Measurements from ENCODE around the gene TAMALIN.

TAMALIN gene

DNA sequence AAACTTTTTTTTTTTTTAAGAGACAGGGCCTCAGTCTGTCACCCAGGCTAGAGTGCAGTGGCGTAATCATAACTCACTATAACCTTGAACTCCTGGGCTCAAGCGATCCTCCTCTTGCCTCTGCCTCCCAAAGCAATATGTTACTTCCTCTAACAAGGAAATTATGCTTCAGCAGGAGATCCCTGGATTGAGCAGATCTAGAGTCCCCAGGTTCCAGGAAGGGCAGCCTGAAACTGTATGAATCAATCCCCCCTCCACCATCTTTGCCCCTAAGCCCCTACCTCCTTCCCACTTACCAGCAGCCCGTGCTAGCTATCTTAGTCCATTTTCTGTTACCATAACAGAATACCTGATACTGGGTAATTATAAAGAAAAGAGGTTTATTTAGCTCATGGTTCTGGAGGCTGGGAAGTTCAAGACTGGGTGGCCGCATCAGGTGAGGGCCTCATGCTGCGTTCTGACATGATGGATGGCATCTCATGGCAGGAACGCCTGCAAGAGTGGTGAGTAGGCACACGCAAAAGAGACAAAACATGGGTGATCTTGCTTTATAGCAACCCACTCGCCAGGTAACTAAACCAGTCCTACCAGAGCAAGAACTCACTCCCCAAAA is 5.0 kb downstream of the TAMALIN start:
- in situ Hi-C loops (cut with MboI; ENCODE audit: low sequenced_read_pairs) = no loop called here

DNA sequence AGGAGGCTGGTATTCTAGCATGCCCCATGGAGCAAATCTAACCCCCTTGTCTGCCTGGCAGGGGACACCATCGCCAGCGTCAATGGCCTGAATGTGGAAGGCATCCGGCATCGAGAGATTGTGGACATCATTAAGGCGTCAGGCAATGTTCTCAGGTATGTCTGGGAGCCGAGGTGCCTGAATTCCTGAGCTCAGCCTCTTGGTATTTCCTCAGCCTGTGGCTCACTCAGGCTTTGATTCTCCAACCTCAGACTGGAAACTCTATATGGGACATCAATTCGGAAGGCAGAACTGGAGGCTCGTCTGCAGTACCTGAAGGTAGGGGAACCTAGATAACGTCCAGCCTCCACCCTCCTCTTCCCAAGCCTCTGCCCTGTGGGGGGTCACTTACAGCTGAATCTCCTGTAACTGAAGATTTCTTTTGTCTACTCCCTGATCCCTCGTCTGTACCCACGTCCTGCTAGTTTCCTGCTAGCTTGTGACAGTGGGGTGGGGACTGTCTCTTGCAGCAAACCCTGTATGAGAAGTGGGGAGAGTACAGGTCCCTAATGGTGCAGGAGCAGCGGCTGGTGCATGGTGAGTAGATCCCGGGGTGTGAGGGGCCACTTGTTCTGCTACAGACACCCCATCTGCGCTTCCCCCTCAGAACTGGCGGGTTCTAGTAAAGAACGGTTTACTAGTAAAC is 7.0 kb downstream of the TAMALIN start:
- in situ Hi-C loops (cut with MboI; ENCODE audit: low sequenced_read_pairs) = no loop called here

DNA sequence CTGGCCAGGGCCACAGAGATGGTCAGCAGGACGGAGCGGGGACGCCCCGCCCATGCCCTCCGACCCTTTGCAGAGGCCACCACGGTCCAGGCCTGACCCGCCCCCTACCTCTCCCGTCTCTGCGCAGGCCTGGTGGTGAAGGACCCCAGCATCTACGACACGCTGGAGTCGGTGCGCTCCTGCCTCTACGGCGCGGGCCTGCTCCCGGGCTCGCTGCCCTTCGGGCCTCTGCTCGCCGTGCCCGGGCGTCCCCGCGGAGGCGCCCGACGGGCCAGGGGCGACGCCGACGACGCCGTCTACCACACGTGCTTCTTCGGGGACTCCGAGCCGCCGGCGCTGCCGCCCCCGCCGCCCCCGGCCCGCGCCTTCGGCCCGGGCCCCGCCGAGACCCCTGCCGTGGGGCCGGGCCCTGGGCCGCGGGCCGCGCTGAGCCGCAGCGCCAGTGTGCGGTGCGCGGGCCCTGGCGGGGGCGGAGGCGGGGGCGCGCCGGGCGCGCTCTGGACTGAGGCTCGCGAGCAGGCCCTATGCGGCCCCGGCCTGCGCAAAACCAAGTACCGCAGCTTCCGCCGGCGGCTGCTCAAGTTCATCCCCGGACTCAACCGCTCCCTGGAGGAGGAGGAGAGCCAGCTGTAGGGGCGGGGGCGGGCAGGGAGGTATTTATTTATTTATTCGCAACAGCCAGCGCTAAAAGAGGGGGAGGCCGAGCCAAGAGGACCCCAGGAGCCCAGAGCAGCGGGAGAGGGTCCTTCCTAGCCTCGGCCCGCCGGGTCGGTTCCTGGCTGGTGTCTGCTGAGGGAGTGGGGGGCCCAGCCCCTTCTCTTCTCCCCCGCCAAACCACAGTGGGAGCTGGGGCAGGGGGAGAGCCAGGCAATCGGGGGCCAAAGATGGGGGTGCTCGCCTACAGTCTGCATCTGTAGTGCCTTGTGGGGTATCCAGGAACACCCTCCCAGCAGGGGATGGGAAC is 8.1 kb downstream of the TAMALIN start:
- in situ Hi-C loops (cut with MboI; ENCODE audit: low sequenced_read_pairs) = no loop called here

- in situ Hi-C loops (cut with MboI; ENCODE audit: low sequenced_read_pairs) = no loop called here
These were observed 8.8 kb downstream of the TAMALIN start for GRCh38 chr12:52015532-52016041.

DNA sequence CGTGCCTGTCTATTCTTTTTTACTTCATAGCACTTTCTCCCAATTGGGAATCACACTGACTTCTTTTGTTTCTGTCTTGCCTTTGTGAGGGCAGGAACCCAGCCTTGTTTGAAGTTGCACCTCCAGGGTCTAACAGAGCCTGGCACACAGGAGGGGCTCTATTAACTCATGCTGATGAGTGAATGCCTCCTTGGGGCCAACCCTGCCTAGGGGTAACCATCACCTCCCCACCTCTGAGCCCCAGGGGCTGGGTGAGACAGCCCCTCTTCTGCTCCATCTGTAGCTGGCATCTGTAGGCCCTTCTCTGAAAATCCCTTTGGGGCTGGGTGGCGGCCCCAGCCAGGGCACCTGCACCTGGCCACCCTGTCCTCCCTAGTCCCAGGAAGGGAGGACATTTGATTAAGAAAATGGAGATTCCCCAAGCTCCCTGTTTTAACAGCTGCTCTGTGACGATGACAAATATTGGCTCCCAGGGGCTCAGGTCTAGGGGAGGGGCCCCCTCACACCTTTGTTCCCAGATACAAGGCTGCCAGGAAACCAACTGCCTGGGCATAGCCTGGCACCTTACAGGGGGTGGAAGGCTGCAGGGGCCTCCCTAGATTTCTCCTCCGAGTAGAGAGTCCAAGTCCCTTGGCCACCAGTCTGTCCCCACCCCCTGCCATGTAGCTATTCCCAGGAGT is 11.8 kb downstream of the TAMALIN start:
- in situ Hi-C loops (cut with MboI; ENCODE audit: low sequenced_read_pairs) = no loop called here

DNA sequence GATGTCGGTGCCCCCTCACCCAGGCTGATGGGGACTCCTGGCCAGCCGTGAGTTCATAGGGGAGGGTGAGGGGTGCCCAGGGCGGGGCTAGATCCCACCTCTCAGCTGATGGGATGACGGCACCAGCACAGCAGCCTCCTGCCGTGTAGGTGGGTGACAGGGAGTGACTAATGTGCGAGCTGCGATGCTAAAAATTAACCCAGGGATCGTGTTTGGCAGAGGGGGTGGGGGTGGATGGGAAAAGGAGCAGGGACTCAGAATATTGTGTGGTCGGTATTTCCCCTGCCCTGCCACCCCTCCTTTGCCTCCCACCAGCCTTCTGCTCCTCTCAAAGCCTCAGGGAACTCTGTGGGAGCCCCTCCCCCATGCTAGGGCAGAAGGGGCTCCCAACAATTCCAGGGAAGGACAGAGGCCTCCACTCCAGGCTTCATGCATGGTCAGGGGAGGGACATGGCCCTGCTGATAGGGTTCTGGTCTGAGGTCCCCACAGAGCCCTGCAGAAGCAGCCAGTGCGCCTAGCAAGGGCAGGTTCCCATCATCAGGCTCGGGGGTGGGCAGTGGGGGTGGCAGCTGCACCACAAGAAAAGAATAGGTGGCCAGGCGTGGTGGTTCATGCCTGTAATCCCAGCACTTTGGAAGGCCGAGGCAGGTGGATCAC is 12.5 kb downstream of the TAMALIN start:
- in situ Hi-C loops (cut with MboI; ENCODE audit: low sequenced_read_pairs) = no loop called here

- in situ Hi-C loops (cut with MboI; ENCODE audit: low sequenced_read_pairs) = no loop called here
These were observed 14.0 kb downstream of the TAMALIN start for GRCh38 chr12:52020539-52021336.

- in situ Hi-C loops (cut with MboI; ENCODE audit: low sequenced_read_pairs) = no loop called here
These were observed 16.1 kb downstream of the TAMALIN start for GRCh38 chr12:52022841-52023181.

DNA sequence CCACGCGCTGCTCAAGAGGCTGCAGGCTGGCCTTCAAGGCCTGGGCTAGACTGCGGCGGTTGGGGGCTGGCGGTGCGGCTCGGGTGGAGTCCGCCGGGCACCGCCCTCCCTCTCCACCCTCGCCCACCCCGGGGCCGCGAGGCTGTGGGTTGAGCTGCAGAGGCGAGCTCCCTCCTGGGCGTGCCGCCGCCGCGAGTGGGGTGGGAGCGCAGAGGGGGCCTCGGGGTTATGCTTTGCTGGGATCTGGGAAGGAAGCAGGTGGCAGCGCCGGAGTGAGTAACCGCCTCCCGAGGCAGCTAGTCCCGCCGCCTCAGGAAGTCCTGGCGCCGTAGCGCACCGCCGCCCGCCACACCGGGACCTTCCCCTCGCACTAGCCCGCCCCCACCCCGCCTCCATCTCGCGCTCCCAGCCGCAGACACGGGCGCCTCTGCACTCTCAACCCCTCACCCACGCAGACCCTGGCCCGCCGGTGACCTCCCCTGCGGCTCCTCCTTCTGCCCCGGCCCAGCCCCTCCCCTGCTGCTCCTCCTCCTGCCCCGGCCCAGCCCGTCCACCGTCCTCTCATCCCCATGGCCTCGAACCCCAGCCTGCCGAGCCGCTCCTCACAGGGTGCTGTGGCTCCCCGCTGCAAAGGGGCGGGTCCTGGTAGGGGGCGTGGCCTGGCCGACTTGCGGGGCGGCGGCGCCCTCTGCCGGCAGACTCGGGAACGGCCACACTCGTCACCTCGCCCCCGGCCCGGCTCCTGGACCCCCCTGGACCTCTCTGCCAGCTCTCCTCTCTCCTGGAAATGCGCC is 16.6 kb downstream of the TAMALIN start:
- in situ Hi-C loops (cut with MboI; ENCODE audit: low sequenced_read_pairs) = no loop called here

- in situ Hi-C loops (cut with MboI; ENCODE audit: low sequenced_read_pairs) = no loop called here
These were observed 17.4 kb downstream of the TAMALIN start for GRCh38 chr12:52023976-52024688.

- in situ Hi-C loops (cut with MboI; ENCODE audit: low sequenced_read_pairs) = no loop called here
These were observed 18.1 kb downstream of the TAMALIN start for GRCh38 chr12:52024845-52025230.

GRCh38 chr12:52026263-52026662 is 19.5 kb downstream of the TAMALIN start:
- in situ Hi-C loops (cut with MboI; ENCODE audit: low sequenced_read_pairs) = no loop called here

- in situ Hi-C loops (cut with MboI; ENCODE audit: low sequenced_read_pairs) = no loop called here
These were observed 20.5 kb downstream of the TAMALIN start for GRCh38 chr12:52027085-52027843.

DNA sequence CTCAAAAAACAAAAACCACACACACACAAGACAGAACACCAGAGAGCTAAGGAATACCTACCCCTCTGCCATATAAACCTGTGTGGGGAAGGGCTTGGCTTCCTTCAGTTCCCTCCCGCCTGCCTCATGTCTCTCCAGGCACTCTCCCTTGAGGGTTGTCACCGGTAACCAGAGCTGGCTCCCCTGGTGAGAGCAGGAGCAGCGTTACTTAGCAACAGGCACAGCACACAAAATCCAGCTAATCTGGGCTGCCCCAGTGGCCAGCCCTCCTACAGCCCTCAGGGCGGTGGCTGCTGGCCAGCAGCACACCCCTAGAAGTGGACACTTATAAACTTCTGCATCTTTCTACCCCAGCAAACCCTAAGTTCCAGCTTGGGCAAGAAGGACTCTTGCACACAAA is 22.9 kb downstream of the TAMALIN start:
- in situ Hi-C loops (cut with MboI; ENCODE audit: low sequenced_read_pairs) = no loop called here

- in situ Hi-C loops (cut with MboI; ENCODE audit: low sequenced_read_pairs) = no loop called here
These were observed 25.7 kb downstream of the TAMALIN start for GRCh38 chr12:52032446-52032803.

- in situ Hi-C loops (cut with MboI; ENCODE audit: low sequenced_read_pairs) = no loop called here
These were observed 26.2 kb downstream of the TAMALIN start for GRCh38 chr12:52032804-52033445.

- in situ Hi-C loops (cut with MboI; ENCODE audit: low sequenced_read_pairs) = no loop called here
These were observed 26.8 kb downstream of the TAMALIN start for GRCh38 chr12:52033446-52034140.
